SK-N-SH (cell line): ENCODE data around the gene SLC52A3.

Experiments used
- CHD2 ChIP-seq: fragments of 150-350 bp; IDR thresholded peaks from 2 replicates; pipeline ENCODE4 v1.6.1; 2018; ENCODE audit warnings: low read length; ENCODE audit not compliant: partially characterized antibody
- CTCF ChIP-seq: fragments of 200-600 bp; sonication (generic); IDR thresholded peaks from 2 replicates; pipeline ENCODE4 v1.6.1; 2017; ENCODE audit warnings: antibody characterized with exemption, mild to moderate bottlenecking, moderate library complexity
- EZH2phosphoT487 ChIP-seq: fragments of 200-600 bp; sonication (generic); IDR thresholded peaks from 2 replicates; pipeline ENCODE4 v1.6.1; 2017; ENCODE audit warnings: low read depth, mixed run types, mild to moderate bottlenecking, antibody characterized with exemption, moderate library complexity, borderline replicate concordance
- MAX ChIP-seq: IDR thresholded peaks from 2 replicates; pipeline ENCODE4 v1.4.0; 2012; ENCODE audit warnings: low read depth
- MXI1 ChIP-seq: IDR thresholded peaks from 2 replicates; pipeline ENCODE4 v1.6.1; 2012; ENCODE audit warnings: mild to moderate bottlenecking, low read depth, low read length, improper control_type of control experiment
- NFIC ChIP-seq: IDR thresholded peaks from 2 replicates; pipeline ENCODE4 v1.4.0; 2012; ENCODE audit warnings: borderline replicate concordance
- PBX3 ChIP-seq: IDR thresholded peaks from 2 replicates; pipeline ENCODE4; 2012
- POLR2AphosphoS5 ChIP-seq: IDR thresholded peaks from 2 replicates; pipeline ENCODE4 v1.6.1; 2012; ENCODE audit warnings: low read depth, low read length
- RCOR1 ChIP-seq: fragments of 150-350 bp; IDR thresholded peaks from 2 replicates; pipeline ENCODE4 v1.6.1; 2017; ENCODE audit warnings: antibody characterized with exemption, low read length
- SMC3 ChIP-seq: IDR thresholded peaks from 2 replicates; pipeline ENCODE4 v1.6.1; 2012; ENCODE audit warnings: low read depth, low read length, improper control_type of control experiment
- TAF1 ChIP-seq: IDR thresholded peaks from 2 replicates; pipeline ENCODE4 v1.6.1; 2012; ENCODE audit warnings: low read depth, mild to moderate bottlenecking, low read length, moderate library complexity, borderline replicate concordance
- USF1 ChIP-seq: IDR thresholded peaks from 2 replicates; pipeline ENCODE4 v1.4.0; 2012; ENCODE audit warnings: low read depth, borderline replicate concordance

- TF ChIP-seq CTCF = no peak
- TF ChIP-seq TAF1 = no peak
- TF ChIP-seq SMC3 = no peak
- no peak for TF ChIP-seq POLR2AphosphoS5
- TF ChIP-seq PBX3 = no peak
- TF ChIP-seq EZH2phosphoT487 = no peak
- no peak for TF ChIP-seq CHD2
- no peak for TF ChIP-seq RCOR1
- no peak for TF ChIP-seq NFIC
- no peak for TF ChIP-seq USF1
- TF ChIP-seq MAX = no peak
- no peak for TF ChIP-seq MXI1
Measured at GRCh38 chr20:764255-764654, 4.0 kb downstream of the SLC52A3 start.
